PC-9 (cell line): ENCODE data around the gene BCL2L11. TPM values are rescaled to one million over a fixed set of nuclear protein-coding genes. Genes with fewer than 3 reads are reported as not detected.

Experiments
- BruUV-seq: library from RNA; stranded (reverse); fragments of 400-500 nt; replicated peaks from 2 replicates; lab custom pipeline; 2021; lab: Mats Ljungman, UMichigan
- CTCF ChIA-PET: fragments of 300-600 bp; sonication (Branson Sonifier 250); formaldehyde crosslinking; loops from one replicate; lab custom pipeline; 2022; ENCODE audit warnings: antibody characterized with exemption; lab: Charles Lee
- POLR2A ChIA-PET: fragments of 300-600 bp; sonication (Branson Sonifier 250); formaldehyde crosslinking; loops from one replicate; lab custom pipeline; 2022; ENCODE audit warnings: antibody characterized with exemption; ENCODE audit not compliant: unreplicated experiment; lab: Charles Lee
- DNase-seq, 2 experiments: peaks; one replicate each; pipeline versions ENCODE4 v3.0.0 to v3.0.0-alpha.2; 2015 to 2022; ENCODE audit warnings: mixed read lengths in 1 of 2
- H2AFZ ChIP-seq: fragments of 200-600 bp; sonication (generic); 2 replicates; pipeline ENCODE4 v1.8.1; 2017; ENCODE audit warnings: antibody characterized with exemption
- H3F3A ChIP-seq: fragments of 200-600 bp; sonication (generic); 2 replicates; pipeline ENCODE4 v1.8.1; 2017; ENCODE audit warnings: antibody characterized with exemption, mild to moderate bottlenecking, low read depth; ENCODE audit not compliant: insufficient read depth
- H3K27ac ChIP-seq: fragments of 200-600 bp; sonication (generic); 2 replicates; pipeline ENCODE4 v1.6.1; 2016; ENCODE audit warnings: mixed run types
- H3K27me3 ChIP-seq: fragments of 200-600 bp; sonication (generic); 2 replicates; pipeline ENCODE4 v1.6.1; 2016; ENCODE audit warnings: low read depth, mixed run types; ENCODE audit not compliant: insufficient read depth
- H3K36me3 ChIP-seq: fragments of 200-600 bp; sonication (generic); 2 replicates; pipeline ENCODE4 v1.6.1; 2016; ENCODE audit warnings: low read depth, mixed run types
- H3K4me1 ChIP-seq: fragments of 200-600 bp; sonication (generic); replicated peaks from 2 replicates; pipeline ENCODE4 v1.6.1; 2016; ENCODE audit warnings: mixed run types; ENCODE audit not compliant: insufficient read depth
- H3K4me2 ChIP-seq: fragments of 200-600 bp; sonication (generic); 2 replicates; pipeline ENCODE4 v1.6.1; 2017; ENCODE audit warnings: mixed run types
- H3K4me3 ChIP-seq: fragments of 200-600 bp; sonication (generic); 2 replicates; pipeline ENCODE4 v1.6.1; 2016; ENCODE audit warnings: mixed run types
- H3K79me2 ChIP-seq: fragments of 200-600 bp; sonication (generic); 2 replicates; pipeline ENCODE4 v1.6.1; 2017; ENCODE audit warnings: low read depth, mixed run types
- H3K9me2 ChIP-seq: fragments of 200-600 bp; sonication (generic); 2 replicates; pipeline ENCODE4 v1.8.1; 2017; ENCODE audit warnings: mild to moderate bottlenecking; ENCODE audit not compliant: insufficient read depth
- H3K9me3 ChIP-seq: fragments of 200-600 bp; sonication (generic); 2 replicates; pipeline ENCODE4 v1.8.1; 2016; ENCODE audit warnings: low read depth; ENCODE audit not compliant: insufficient read depth
- H4K20me1 ChIP-seq: fragments of 200-600 bp; sonication (generic); 2 replicates; pipeline ENCODE4 v1.8.1; 2017; ENCODE audit not compliant: insufficient read depth
- EZH2 ChIP-seq: fragments of 200-600 bp; sonication (generic); IDR thresholded peaks from 2 replicates; pipeline ENCODE4 v1.8.0; 2017; ENCODE audit warnings: antibody characterized with exemption, low read depth
- intact Hi-C: fragments of 100-400 bp; cut with micrococcal nuclease; formaldehyde crosslinking; loops from one replicate; pipeline ENCODE4 v1.10.0; 2022; ENCODE audit not compliant: unreplicated experiment
- total RNA-seq: library from RNA; stranded (reverse); gene quantifications from 2 replicates; pipeline ENCODE4 v1.2.3, GENCODE V29; 2021
- TF ChIP-seq, protein P1 (sequence below): fragments of 200-600 bp; sonication (generic); conservative IDR thresholded peaks from 2 replicates; pipeline ENCODE4 v1.6.1; 2017; ENCODE audit warnings: mixed run types, antibody characterized with exemption, mild to moderate bottlenecking, moderate library complexity

The BCL2L11 gene
- total RNA-seq, 1 experiment from 2014 or later: 17.0 TPM

DNA sequence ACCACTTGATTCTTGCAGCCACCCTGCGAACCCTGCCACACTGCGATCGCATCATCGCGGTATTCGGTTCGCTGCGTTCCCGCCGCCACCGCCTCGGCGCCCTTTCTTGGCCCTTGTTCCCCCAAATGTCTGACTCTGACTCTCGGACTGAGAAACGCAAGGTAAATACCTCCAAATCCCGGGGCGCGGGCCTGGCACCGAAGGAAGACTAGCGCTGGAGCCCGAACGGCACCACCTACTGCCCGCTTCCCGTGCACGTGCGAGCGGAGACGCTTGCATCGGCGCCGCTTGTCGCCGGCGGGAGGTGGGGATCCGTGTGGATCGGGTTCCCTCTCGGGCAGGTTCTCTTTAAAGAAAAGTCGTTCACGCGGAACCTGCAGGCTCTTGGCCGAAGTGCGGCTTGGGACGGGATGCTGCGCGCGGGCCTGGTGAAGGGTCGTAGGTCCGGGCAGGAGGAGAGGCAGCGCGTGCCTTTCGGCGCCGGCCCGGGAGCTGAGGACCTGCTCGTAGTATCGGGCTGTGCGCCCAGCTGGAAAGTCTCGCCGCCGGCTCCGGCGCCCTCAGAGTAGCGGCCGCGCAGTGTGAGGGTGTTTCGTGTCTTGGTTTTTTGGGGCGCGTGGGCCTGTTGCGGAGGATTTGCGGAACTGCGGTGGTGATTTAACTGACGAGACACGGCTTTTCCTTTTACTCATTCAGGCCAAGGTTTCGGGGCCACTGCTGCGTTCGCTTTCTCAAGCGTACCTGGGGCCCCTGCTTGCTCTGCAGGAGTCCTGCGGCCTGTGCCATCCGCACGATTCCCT is 514 bp downstream of the BCL2L11 start:
- Histone ChIP-seq H3K4me3 (peak overlapping the region; percentile 92), H3K9me2 (no peaks in the 10 kb centered on the region), H3K79me2 (peaks cover 46% of the 10 kb centered on the region), H3K27me3 (no peaks in the 10 kb centered on the region), H3K4me1 (peaks cover 13% of the 10 kb centered on the region), H3K27ac (peak overlapping the region; percentile 77), H4K20me1 (peaks cover 16% of the 10 kb centered on the region; the same call in 1 of the 2 replicates), H3K9me3 (no peaks in the 10 kb centered on the region), H2AFZ (peak overlapping the region; percentile 78), H3K4me2 (peak overlapping the region; percentile 88), H3K36me3 (peaks cover 21% of the 10 kb centered on the region), H3F3A (peaks cover 32% of the 10 kb centered on the region; the same call in 1 of the 2 replicates)
- intact Hi-C loops: loop anchor here (2.0 to 5.0 kb wide), 3 partner anchors 92 to 586 kb away; no protein-coding TSS in a partner anchor
- peak; percentile 38 to 43 for DNase-seq
- TF ChIP-seq, protein P1, sequence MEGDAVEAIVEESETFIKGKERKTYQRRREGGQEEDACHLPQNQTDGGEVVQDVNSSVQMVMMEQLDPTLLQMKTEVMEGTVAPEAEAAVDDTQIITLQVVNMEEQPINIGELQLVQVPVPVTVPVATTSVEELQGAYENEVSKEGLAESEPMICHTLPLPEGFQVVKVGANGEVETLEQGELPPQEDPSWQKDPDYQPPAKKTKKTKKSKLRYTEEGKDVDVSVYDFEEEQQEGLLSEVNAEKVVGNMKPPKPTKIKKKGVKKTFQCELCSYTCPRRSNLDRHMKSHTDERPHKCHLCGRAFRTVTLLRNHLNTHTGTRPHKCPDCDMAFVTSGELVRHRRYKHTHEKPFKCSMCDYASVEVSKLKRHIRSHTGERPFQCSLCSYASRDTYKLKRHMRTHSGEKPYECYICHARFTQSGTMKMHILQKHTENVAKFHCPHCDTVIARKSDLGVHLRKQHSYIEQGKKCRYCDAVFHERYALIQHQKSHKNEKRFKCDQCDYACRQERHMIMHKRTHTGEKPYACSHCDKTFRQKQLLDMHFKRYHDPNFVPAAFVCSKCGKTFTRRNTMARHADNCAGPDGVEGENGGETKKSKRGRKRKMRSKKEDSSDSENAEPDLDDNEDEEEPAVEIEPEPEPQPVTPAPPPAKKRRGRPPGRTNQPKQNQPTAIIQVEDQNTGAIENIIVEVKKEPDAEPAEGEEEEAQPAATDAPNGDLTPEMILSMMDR: peak; percentile 25; the same call in 1 of the 2 replicates
- TF ChIP-seq EZH2: no peak
- BruUV-seq: TSS peak; percentile 56
- CTCF ChIA-PET: interaction anchor here (1.1 kb wide), 1 partner anchor 280 kb away, joined by 3 read pairs; no protein-coding TSS in a partner anchor
- POLR2A ChIA-PET: interaction anchor here (0.7 to 1.3 kb wide), 2 partner anchors 88 to 366 kb away, joined by 3 to 4 read pairs; no protein-coding TSS in a partner anchor

DNA sequence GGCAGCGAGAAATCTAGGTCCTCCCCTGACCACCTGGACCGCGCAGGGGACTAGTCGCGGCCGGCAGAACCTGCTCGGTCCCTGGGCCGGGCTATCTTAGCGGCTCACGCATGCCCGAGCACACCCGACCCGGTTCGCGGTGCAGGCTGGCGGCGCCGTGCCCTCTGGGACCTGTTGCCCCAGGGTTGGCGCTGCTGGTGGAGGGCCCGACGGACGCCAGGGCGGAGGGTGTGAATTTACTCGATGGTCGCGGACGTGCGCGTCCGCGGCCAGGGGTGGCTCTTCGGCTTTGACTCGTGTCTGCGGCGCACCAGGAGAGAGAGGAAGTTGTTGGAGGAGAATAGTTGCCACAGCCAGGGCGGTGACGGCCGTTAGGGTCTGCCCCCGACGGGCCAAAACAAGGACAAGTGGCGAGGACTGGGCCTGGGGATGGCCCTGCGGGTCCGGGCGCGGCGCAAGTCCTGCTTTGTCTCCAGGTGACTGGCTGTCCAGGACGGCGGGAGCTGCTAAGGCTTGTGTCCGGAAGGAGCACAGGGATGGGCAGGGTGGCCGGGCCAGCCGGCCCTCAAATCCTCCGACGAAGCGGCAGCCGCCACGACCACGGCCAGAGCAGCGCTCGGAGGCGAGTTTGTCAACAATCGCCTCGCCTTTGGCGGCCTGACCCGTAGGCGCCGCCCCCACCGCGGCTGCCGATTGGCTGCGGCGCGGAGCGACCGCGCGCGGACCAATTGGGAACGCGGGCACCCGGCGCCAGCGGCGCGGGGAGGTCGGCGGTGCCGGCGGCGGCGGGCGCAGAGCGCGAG is 1.3 kb downstream of the BCL2L11 start:
- peaks cover 13% of the 10 kb centered on the region for H3K4me1 ChIP-seq
- peaks cover 53% of the 10 kb centered on the region for H3K79me2 ChIP-seq
- H3F3A ChIP-seq: peaks cover 32% of the 10 kb centered on the region; the same call in 1 of the 2 replicates
- intact Hi-C loops: loop anchor here (2.0 to 5.0 kb wide), 3 partner anchors 93 to 585 kb away; no protein-coding TSS in a partner anchor
- peaks cover 16% of the 10 kb centered on the region; the same call in 1 of the 2 replicates for H4K20me1 ChIP-seq
- peak overlapping the region; percentile 88 for H3K4me2 ChIP-seq
- TF ChIP-seq EZH2: no peak
- TF ChIP-seq, protein P1: no peak
- DNase-seq: peak; percentile 76 to 93
- peak overlapping the region; percentile 78 for H2AFZ ChIP-seq
- H3K9me3 ChIP-seq: no peaks in the 10 kb centered on the region
- H3K9me2 ChIP-seq: no peaks in the 10 kb centered on the region
- ChIA-PET CTCF (no interaction called here), POLR2A (no interaction called here)
- no TSS peak for BruUV-seq
- H3K4me3 ChIP-seq: peak overlapping the region; percentile 92
- no peaks in the 10 kb centered on the region for H3K27me3 ChIP-seq
- peak overlapping the region; percentile 77 for H3K27ac ChIP-seq
- H3K36me3 ChIP-seq: peaks cover 26% of the 10 kb centered on the region
